Measurements from ENCODE around the gene COL21A1. TPM values are rescaled to one million over a fixed set of nuclear protein-coding genes. Genes with fewer than 3 reads are reported as not detected.

The COL21A1 gene
- total RNA-seq, 1 donor from 2014 or later, result not detected

GRCh38 chr6:56193846-56194245 lies 53.5 kb downstream of the COL21A1 start:
- ATAC-seq (ENCODE audit: low read depth), result no peak
- ChIA-PET POLR2A (no interaction called here), CTCF (no interaction called here)
- DNase-seq, result no peak
- H3K9me3 Mint-ChIP-seq, result peaks cover 21% of the 10 kb centered on the region
- TF ChIP-seq, protein P1, sequence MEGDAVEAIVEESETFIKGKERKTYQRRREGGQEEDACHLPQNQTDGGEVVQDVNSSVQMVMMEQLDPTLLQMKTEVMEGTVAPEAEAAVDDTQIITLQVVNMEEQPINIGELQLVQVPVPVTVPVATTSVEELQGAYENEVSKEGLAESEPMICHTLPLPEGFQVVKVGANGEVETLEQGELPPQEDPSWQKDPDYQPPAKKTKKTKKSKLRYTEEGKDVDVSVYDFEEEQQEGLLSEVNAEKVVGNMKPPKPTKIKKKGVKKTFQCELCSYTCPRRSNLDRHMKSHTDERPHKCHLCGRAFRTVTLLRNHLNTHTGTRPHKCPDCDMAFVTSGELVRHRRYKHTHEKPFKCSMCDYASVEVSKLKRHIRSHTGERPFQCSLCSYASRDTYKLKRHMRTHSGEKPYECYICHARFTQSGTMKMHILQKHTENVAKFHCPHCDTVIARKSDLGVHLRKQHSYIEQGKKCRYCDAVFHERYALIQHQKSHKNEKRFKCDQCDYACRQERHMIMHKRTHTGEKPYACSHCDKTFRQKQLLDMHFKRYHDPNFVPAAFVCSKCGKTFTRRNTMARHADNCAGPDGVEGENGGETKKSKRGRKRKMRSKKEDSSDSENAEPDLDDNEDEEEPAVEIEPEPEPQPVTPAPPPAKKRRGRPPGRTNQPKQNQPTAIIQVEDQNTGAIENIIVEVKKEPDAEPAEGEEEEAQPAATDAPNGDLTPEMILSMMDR (IDR thresholded peaks at IDR 0.05), result no peak
- H3K4me3 Mint-ChIP-seq, result no peak overlapping the region
- H3K36me3 Mint-ChIP-seq (ENCODE audit: low read depth), result no peaks in the 10 kb centered on the region
- H3K27me3 Mint-ChIP-seq, result no peaks in the 10 kb centered on the region
- intact Hi-C loops (cut with micrococcal nuclease), result no loop called here
- no peaks in the 10 kb centered on the region for H3K4me1 Mint-ChIP-seq
- H3K27ac Mint-ChIP-seq, result no peak overlapping the region

GRCh38 chr6:56188429-56188828 lies 59.0 kb downstream of the COL21A1 start:
- ChIA-PET CTCF (no interaction called here), POLR2A (no interaction called here)
- no peak for ATAC-seq (ENCODE audit: low read depth)
- Mint-ChIP-seq H3K4me3 (no peak overlapping the region), H3K27me3 (no peaks in the 10 kb centered on the region), H3K4me1 (no peaks in the 10 kb centered on the region), H3K36me3 (ENCODE audit: low read depth) (no peaks in the 10 kb centered on the region), H3K27ac (no peak overlapping the region), H3K9me3 (peaks cover 15% of the 10 kb centered on the region)
- TF ChIP-seq, protein P1 (IDR thresholded peaks at IDR 0.05), result no peak
- intact Hi-C loops (cut with micrococcal nuclease), result no loop called here
- DNase-seq, result no peak

- Mint-ChIP-seq H3K4me3 (no peak overlapping the region), H3K9me3 (peaks cover 17% of the 10 kb centered on the region), H3K27me3 (no peaks in the 10 kb centered on the region), H3K27ac (no peak overlapping the region), H3K36me3 (ENCODE audit: low read depth) (no peaks in the 10 kb centered on the region), H3K4me1 (no peaks in the 10 kb centered on the region)
- intact Hi-C loops (cut with micrococcal nuclease), result no loop called here
- ATAC-seq (ENCODE audit: low read depth), result no peak
- TF ChIP-seq, protein P1 (IDR thresholded peaks at IDR 0.05), result no peak
- CTCF ChIA-PET, result no interaction called here
- POLR2A ChIA-PET, result no interaction called here
- no peak for DNase-seq
Measured at GRCh38 chr6:56187686-56188085, 59.7 kb downstream of the COL21A1 start.

DNA sequence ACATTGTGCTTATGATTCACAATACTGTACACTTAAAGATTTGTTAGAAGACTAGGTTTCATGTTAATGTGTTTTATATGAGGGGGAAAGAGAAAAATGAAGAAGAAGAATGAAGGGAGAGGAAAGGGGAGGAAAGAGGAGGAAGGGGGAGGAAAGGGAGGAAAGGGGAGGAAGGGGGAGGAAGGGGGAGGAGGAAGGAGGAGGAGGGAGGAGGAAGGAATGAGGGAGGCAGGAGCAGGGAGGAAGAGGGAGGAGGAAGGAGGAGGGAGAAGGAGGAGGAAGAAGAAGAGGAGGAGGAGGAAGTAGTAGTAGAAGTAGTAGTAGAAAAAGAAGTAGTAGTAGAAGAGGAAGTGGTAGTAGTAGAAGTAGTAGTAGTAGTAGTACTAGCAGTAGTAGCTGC lies 70.6 kb downstream of the COL21A1 start:
- POLR2A ChIA-PET, result no interaction called here
- CTCF ChIA-PET, result no interaction called here
- H3K36me3 Mint-ChIP-seq (ENCODE audit: low read depth), result no peaks in the 10 kb centered on the region

GRCh38 chr6:56173228-56173627 lies 74.2 kb downstream of the COL21A1 start:
- TF ChIP-seq, protein P1 (IDR thresholded peaks at IDR 0.05), result no peak
- H3K4me1 Mint-ChIP-seq, result no peaks in the 10 kb centered on the region
- intact Hi-C loops (cut with micrococcal nuclease), result no loop called here
- POLR2A ChIA-PET, result no interaction called here
- no peak overlapping the region for H3K4me3 Mint-ChIP-seq
- CTCF ChIA-PET, result no interaction called here
- no peaks in the 10 kb centered on the region for H3K27me3 Mint-ChIP-seq
- H3K27ac Mint-ChIP-seq, result no peak overlapping the region
- H3K9me3 Mint-ChIP-seq, result peaks cover 35% of the 10 kb centered on the region
- ATAC-seq (ENCODE audit: low read depth), result no peak
- no peak for DNase-seq
- H3K36me3 Mint-ChIP-seq (ENCODE audit: low read depth), result no peaks in the 10 kb centered on the region

More for the DNA sequence above, 70.6 kb downstream of the COL21A1 start:
- no peak for DNase-seq
- ATAC-seq (ENCODE audit: low read depth), result no peak
- TF ChIP-seq, protein P1 (IDR thresholded peaks at IDR 0.05), result no peak
- no peak overlapping the region for H3K27ac Mint-ChIP-seq
- intact Hi-C loops (cut with micrococcal nuclease), result no loop called here
- no peak overlapping the region for H3K4me3 Mint-ChIP-seq
- H3K27me3 Mint-ChIP-seq, result no peaks in the 10 kb centered on the region
- H3K4me1 Mint-ChIP-seq, result no peaks in the 10 kb centered on the region
- H3K9me3 Mint-ChIP-seq, result peaks cover 35% of the 10 kb centered on the region
